NCI-H774 (cell line): ENCODE data around the gene NUDT16L1.
"Not testable (repeated sequence)": the region's sequence is repeated elsewhere in the genome, so short reads cannot be mapped to it uniquely, and the experiment has no call there.

ENCODE experiments used
- DNase-seq: peaks from one replicate; lab custom pipeline; 2025; lab: John Stamatoyannopoulos, UW

The NUDT16L1 gene

GRCh38 chr16:4693296-4693955, at the start of gene NUDT16L1:
NUDT16L1 (plus strand) TSS chr16:4693562; CDS start chr16:4693727, 165 bp downstream.
- DNase-seq: peak; percentile 96

GRCh38 chr16:4646773-4647643, 46.4 kb upstream of the NUDT16L1 start:
- DNase-seq: no peak

- DNase-seq: no peak
Observed at GRCh38 chr16:4647644-4647980, 45.8 kb upstream of the NUDT16L1 start.

- DNase-seq: no peak
Observed at GRCh38 chr16:4648917-4649316, 44.4 kb upstream of the NUDT16L1 start.

- DNase-seq: no peak
Observed at GRCh38 chr16:4649744-4650442, 43.5 kb upstream of the NUDT16L1 start.

- DNase-seq: not testable (repeated sequence)
Observed at GRCh38 chr16:4650443-4651074, 42.8 kb upstream of the NUDT16L1 start.

DNA sequence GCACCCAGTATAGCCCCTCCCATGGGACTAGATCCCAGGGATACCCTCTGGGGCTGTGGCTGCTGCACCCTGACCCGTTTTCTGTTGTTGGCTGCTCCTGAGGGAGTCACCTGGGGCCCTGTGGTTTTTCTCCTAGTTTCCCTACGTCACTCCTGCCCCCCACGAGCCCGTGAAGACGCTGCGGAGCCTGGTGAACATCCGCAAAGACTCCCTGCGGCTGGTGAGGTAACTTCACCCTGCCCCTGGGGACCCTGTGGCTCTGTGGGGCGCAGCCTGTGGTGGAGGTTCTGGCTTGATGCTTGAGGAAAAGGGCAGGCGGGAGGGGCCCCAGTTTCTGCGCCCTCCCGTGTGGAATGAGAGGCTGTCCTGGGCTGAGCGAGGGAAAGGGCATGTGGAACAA, 41.5 kb upstream of the NUDT16L1 start:
- no peak for DNase-seq

- no peak for DNase-seq
Observed at GRCh38 chr16:4652561-4652960, 40.8 kb upstream of the NUDT16L1 start.

DNA sequence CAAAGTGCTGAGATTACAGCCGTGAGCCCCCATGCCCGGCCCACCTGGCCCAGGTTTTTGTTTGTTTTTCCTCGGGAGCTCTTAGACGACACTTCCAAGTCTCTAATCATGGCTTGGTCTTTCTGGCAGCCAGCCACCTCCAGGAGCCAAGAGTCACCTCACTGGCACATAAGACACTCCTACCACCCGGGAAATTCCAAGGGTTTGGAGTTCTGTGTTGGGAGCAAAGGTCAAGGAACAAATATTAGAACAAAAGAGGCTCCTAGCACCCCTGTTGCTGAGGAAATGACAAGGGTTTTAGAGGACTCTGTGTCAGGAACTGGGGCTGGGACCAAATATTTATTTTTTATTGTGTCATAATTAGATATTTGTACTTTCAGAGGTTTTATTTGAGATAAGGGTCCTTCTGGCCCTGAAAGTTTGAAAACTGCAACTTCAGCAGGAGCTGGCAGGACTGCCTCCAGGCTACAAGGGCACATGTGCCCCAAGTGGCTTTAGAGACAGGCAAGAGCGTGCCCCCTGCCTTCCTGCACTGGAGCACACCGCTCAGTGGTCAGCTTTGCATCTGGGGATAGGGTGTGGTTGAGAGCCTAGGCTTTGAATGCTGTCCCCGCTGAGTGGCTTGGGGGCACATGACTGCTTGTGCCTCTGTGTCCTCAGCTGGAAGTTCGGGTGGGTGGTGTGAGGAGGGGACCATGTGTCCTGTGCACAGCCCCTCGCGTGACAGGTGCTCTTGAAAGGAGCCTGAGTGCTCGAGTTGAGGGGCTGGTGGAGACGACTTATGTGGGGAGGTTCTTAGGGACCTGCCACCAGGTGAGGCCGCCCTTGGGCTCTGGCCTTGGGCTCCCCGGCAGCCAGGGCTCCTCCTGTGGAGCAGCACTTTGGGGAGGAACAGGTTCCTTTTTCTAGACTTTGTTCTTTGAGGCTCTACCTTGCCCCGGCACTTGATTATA, 39.1 kb upstream of the NUDT16L1 start:
- DNase-seq: no peak

GRCh38 chr16:4654964-4655590, 38.3 kb upstream of the NUDT16L1 start:
- no peak for DNase-seq

DNA sequence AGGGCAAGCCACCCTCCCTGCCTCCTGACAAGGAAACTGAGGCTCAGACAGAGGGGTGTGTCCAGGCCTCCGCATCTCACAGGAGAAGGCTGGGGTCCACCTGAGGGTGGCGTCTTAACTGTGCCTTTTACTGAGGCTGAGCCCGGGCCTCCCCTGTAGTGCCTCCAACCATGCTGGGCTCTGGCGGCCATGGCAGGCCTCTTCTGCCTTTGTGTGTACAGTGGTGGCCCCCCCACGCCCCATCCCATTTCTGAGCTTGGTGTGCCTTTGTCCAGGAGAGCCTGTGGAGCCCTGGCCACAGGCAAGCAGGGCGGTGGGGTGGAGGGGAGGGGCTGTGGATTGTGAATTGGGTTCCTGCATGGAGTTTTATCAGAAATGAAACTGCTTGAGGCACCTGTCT, 37.6 kb upstream of the NUDT16L1 start:
- DNase-seq: no peak

- no peak for DNase-seq
Observed at GRCh38 chr16:4656221-4656620, 37.1 kb upstream of the NUDT16L1 start.

DNA sequence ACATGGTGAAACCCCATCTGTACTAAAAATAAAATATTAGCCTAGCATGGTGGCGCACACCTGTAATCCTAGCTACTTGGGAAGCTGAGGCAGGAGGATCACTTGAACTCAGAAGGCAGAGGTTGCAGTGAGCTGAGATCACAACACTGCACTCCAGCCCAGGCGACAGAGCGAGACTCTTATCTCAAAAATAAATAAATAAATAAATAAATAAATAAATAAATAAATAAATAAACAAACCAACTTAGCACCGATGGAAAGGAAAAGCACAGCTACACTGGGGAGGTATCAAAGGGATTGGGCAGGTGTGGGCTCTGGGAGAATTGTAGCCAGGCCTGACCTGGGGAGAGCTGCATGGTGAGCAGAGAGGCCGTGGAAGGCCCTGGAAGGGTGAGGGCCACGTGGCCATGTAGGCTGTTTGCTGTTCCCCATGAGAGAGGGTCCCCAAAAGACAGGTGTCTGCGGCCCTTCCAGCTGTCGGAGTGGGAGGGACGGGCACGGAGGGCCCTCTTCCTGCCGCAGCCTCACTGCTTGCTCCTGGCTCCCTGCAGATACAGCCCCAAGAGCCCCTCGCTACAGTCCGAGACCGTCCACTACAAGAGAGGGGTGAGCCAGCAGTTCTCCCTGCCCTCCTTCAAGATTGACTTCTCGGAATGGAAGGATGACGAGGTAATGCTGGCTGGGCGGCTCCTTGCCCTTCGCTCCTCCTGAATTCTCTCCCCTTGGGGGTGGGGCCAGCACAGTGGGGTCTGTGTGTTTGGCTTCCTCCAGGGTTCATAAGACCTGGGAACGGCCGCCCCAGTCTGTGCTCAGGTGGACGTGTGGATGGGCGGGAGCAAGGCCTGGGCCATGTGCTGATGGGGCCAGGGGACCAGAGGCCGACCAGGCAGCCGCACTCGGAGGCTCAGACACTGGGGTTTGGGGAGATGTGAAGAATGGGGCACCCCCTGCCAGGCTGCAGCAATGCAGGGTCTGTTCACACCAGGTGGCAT, 36.4 kb upstream of the NUDT16L1 start:
- DNase-seq: no peak

DNA sequence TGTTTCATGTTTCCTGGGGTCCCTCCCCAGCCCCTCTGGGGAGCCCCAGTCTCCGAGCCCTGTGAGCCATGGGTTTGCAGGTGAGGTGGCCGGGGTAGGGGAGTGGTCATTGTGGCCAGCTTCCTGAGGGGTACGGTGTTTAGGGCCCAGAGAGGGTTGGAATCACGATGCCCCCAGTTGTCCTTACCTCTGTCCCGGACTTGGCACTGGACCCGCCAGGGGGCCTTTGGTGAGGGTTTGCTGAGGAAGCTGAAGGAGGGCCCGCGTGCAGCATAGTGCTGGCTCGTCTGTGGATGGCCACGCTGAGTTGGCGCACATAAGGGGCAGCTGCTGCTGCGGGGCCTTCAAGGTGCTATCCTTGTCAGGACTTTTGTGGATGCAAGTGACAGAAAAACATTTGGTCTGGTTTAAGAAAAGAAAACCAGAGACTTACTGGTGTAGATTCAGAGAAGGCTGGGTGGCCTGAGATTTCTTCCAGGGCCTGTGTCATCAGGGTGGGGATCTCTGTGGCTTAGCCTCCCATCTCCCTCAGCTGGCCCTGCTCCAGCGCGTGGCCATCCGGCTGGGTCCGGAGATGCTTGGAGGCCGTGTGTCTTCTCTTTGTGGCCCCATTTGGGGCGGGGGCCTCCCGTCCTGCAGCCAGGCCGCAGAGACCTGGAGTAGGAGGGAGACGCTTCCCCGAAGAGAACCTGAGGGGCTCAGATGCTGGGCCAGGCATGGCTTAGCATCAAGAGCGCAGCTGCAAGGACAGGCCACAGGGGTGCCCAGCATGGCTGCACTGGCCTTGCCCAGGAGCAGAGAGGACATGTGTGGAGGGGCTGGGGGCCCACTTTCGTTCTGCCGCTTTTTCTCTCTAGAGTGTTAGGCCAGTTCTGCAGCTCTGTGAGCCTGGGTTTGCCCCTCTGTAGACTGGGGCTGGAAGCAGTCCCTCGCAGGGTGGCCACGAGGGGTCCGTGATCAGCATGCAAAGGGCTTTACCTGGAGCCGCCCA, 33.7 kb upstream of the NUDT16L1 start:
- no peak for DNase-seq

- peak; percentile 30 for DNase-seq
Observed at GRCh38 chr16:4660454-4661007, 32.8 kb upstream of the NUDT16L1 start.

DNA sequence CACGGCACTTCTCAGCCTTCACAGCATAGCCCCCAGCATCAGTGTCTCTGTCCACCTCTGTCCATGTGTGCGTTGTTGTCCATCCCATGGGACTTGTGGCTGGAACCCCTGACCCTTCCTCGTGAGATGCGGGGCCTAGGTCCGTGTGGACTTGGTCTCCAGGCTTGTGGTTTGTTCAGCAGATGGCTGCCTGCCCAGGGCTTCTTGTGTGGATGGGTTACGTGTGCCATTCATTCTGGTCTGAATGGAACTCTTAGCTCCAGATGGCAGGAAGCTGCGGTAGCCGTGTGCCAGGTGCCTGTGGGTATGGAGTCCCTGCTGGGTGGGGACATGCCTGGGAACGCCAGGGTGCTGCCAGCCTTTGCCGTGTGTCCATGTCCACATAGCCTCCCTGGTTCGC, 31.7 kb upstream of the NUDT16L1 start:
- DNase-seq: peak; percentile 84

GRCh38 chr16:4663465-4663776, 29.9 kb upstream of the NUDT16L1 start:
- DNase-seq: peak; percentile 27
